Activated naive CD4-positive, alpha-beta T cell treated with anti-CD3 and anti-CD28 coated beads, Interleukin-2, amount 50 U/mL, for 24 hours (primary cell): ENCODE measurements around the gene FAM170B.

Experiments
- H3K27ac Mint-ChIP-seq: one replicate; pipeline ENCODE4 v1.8.0; 2021; ENCODE audit warnings: mild to moderate bottlenecking, mixed read lengths
- H3K27me3 Mint-ChIP-seq: one replicate; pipeline ENCODE4 v1.8.0; 2021; ENCODE audit warnings: mixed read lengths
- H3K36me3 Mint-ChIP-seq: one replicate; pipeline ENCODE4 v1.8.0; 2021; ENCODE audit warnings: mixed read lengths
- H3K4me1 Mint-ChIP-seq: one replicate; pipeline ENCODE4 v1.8.0; 2021; ENCODE audit warnings: mixed read lengths
- H3K4me3 Mint-ChIP-seq: one replicate; pipeline ENCODE4 v1.8.0; 2021; ENCODE audit warnings: mild to moderate bottlenecking, mixed read lengths
- H3K9me3 Mint-ChIP-seq: one replicate; pipeline ENCODE4 v1.8.0; 2021; ENCODE audit warnings: mixed read lengths

The FAM170B gene

DNA sequence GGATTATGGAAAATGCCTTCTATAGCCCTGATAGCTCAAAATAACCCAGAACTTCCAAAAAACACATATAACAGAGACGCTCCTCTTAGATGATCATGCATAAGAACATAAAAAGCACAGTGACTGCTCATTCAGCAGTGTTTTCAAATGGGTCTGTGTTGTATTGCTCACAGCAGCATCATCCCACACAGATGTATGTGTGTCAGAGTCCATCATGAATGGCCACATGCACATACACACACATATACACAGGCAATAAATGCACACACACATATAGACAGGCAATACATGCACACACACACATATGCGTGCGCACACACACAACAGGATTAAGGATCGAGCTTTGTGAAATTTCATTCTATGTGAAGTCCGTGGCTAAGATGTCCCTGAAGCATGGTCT, 28.2 kb upstream of the FAM170B start:
- no peaks in the 10 kb centered on the region for H3K9me3 Mint-ChIP-seq
- no peak overlapping the region for H3K27ac Mint-ChIP-seq
- H3K4me3 Mint-ChIP-seq = no peak overlapping the region
- peaks cover 4% of the 10 kb centered on the region for H3K27me3 Mint-ChIP-seq
- no peaks in the 10 kb centered on the region for H3K36me3 Mint-ChIP-seq
- peaks cover 9% of the 10 kb centered on the region for H3K4me1 Mint-ChIP-seq

DNA sequence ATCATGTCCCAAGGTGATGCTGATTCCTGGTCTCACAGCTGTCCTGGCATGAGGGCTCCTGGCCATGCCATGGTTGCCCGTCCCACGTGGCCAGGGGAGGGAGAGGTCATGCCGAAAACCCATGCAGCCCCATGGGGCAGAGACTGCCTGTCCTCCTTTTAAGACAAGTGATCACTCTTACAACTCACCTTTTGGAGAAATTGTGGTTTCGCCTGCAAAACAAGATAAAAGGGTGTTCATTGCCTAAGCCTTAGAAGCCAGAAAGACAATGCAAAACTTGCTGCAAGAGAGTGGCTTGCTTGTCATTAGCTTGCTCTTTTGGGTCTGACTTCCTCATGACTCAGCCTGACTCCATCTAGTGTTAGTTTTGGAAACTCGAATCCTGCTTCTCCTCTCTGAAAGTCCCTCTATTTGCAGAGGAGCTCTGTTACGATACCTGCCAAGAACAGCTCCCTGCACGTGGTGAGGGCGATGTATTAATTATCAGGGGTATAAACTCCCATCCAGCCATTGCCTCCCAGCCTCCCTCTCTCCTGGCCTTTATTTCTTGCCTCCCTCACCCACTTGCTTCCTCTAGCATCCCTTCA, 27.7 kb upstream of the FAM170B start:
- H3K4me3 Mint-ChIP-seq = no peak overlapping the region
- H3K4me1 Mint-ChIP-seq = peaks cover 9% of the 10 kb centered on the region
- H3K27ac Mint-ChIP-seq = no peak overlapping the region
- H3K9me3 Mint-ChIP-seq = no peaks in the 10 kb centered on the region
- H3K36me3 Mint-ChIP-seq = no peaks in the 10 kb centered on the region
- peaks cover 4% of the 10 kb centered on the region for H3K27me3 Mint-ChIP-seq

DNA sequence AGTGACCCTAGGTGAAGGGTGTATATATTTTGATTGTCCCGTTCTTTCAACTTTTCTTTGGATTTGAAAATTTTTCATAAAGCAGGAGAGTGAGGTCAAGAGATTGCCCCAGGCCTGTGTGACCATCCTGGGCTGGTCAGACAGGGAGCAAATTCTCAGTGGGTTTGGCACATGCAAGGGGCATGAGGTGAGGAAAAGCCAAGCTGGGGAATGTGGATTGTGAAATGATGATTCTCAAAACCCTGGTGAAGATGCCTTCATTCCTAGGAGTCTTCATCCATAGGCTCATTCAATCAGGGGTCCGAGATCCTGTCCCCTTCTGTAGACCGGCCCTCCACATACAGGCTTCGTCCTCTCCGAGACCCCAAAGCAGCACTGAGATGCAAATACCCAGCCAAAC, 27.0 kb upstream of the FAM170B start:
- Mint-ChIP-seq H3K9me3 (no peaks in the 10 kb centered on the region), H3K4me3 (no peak overlapping the region), H3K4me1 (peaks cover 9% of the 10 kb centered on the region), H3K27me3 (peaks cover 4% of the 10 kb centered on the region), H3K27ac (no peak overlapping the region), H3K36me3 (no peaks in the 10 kb centered on the region)

DNA sequence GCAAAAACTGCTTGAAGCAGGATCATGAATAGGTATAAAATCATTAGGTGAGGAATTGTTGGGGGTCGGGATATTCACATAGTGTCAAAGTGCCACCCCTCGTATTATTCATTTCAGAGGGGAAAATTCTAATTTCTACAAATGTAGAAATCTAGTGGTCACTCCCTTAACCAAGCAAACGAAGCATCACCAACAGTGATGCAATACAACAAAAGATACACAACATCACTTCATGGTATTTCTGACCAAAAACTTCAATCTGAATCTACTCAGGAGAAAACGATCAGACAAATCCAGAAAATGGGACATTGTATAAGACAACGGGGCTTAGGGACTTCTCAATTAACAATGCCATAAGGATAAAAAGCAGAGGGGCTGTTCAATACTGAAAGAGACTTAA, 26.3 kb upstream of the FAM170B start:
- Mint-ChIP-seq H3K27me3 (peaks cover 4% of the 10 kb centered on the region), H3K36me3 (no peaks in the 10 kb centered on the region), H3K4me1 (peaks cover 9% of the 10 kb centered on the region), H3K9me3 (no peaks in the 10 kb centered on the region), H3K4me3 (no peak overlapping the region), H3K27ac (no peak overlapping the region)

DNA sequence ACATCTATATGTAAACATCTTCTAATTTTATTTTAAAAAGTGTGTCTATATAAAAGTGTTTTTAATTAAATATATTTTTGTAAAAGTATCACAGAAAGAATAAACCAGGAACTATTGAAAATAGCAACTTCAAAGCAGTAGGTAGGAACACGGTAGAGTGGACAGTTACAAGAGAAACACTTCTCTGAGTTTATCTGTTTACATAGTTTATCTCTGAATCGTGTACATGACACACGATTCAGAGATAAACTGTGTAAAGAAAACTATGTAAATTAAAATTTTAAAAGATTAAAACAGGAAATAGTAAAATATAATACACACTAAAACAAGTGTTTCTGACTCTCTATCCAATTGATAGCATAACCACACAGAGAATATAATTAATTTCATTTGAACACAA, 25.1 kb upstream of the FAM170B start:
- Mint-ChIP-seq H3K4me1 (no peaks in the 10 kb centered on the region), H3K36me3 (no peaks in the 10 kb centered on the region), H3K27ac (no peak overlapping the region), H3K27me3 (peaks cover 4% of the 10 kb centered on the region), H3K9me3 (no peaks in the 10 kb centered on the region), H3K4me3 (no peak overlapping the region)

DNA sequence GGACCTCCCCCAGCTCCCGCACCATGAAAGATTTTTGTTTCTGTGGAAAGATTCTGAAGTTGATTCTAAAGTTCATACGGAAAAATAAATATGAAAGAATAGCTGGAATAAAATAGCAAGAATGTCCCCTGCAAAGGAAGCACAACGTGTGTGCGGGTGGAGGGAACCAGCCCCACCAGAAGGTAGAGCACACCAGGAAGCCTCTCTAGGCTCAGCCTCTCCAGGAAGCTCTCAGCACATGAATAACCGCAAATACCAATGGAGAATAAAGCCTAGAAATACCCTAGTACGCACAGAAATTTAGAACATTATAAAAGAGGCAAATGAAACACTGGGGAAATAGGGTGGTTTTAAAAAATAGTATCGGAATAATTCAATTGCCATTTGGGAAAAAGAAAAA, 24.6 kb upstream of the FAM170B start:
- no peak overlapping the region for H3K4me3 Mint-ChIP-seq
- peaks cover 5% of the 10 kb centered on the region for H3K27me3 Mint-ChIP-seq
- H3K27ac Mint-ChIP-seq = no peak overlapping the region
- no peaks in the 10 kb centered on the region for H3K36me3 Mint-ChIP-seq
- H3K9me3 Mint-ChIP-seq = no peaks in the 10 kb centered on the region
- H3K4me1 Mint-ChIP-seq = no peaks in the 10 kb centered on the region

DNA sequence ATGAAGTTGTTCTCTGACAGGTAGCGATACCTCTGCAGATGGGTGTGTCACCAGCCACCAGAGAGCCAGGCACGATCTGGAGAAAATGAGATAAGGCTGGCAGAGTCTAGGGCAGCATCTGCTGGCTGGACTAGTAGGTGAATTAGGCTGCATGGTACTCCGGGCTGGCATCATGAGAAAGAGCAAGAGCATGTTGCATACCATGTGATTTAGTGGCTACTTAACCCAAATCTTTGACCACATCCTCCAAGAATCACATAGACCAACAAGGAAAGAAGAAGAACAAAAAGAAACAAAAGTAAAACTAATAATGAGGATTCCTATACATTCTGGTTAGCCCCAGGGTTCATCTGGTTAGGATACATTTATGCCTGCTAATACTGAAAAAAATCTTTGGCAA, 23.4 kb upstream of the FAM170B start:
- Mint-ChIP-seq H3K9me3 (no peaks in the 10 kb centered on the region), H3K27me3 (peaks cover 7% of the 10 kb centered on the region), H3K36me3 (no peaks in the 10 kb centered on the region), H3K27ac (no peak overlapping the region), H3K4me1 (no peaks in the 10 kb centered on the region), H3K4me3 (no peak overlapping the region)

DNA sequence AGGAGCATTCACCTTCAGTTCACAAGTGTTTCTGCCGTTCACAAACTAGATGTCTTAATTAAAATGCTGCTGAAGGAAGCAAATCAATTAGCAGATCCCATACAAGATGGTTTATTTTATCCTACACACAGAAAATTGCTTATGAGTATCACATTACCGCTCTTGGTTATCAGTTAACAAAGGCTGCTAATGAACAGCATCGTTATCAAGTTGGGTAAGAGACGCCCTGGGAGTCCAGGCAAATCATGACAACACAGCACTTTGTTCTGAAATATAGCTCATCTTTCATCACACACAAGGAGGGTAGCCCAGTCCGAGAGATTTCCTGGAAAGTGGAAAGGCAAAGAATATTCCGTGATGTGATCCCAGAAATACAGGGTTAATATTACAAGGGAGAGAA, 20.8 kb upstream of the FAM170B start:
- Mint-ChIP-seq H3K27ac (no peak overlapping the region), H3K4me1 (no peaks in the 10 kb centered on the region), H3K27me3 (peaks cover 7% of the 10 kb centered on the region), H3K4me3 (no peak overlapping the region), H3K36me3 (no peaks in the 10 kb centered on the region), H3K9me3 (no peaks in the 10 kb centered on the region)

DNA sequence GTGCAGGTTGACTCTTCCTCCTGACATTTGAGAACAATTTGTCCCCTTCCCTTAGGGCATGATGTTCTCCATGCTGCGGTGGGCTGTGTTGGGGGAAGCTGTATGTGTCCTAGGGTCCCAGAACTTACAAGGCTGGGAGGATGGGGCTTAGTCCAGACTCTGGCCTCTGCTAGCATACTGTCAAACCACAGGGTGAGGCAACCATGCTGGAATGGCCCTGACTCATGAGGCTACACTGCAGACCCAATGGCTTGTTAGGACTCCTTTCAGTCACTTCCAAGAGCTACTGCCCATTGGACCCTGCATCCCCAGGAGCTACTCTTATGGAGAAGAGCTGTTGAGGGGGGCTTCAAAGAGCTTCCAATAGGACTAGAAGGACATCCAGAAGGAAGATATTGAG, 20.1 kb upstream of the FAM170B start:
- H3K4me3 Mint-ChIP-seq = no peak overlapping the region
- no peak overlapping the region for H3K27ac Mint-ChIP-seq
- no peaks in the 10 kb centered on the region for H3K4me1 Mint-ChIP-seq
- peaks cover 6% of the 10 kb centered on the region for H3K27me3 Mint-ChIP-seq
- H3K36me3 Mint-ChIP-seq = no peaks in the 10 kb centered on the region
- no peaks in the 10 kb centered on the region for H3K9me3 Mint-ChIP-seq

DNA sequence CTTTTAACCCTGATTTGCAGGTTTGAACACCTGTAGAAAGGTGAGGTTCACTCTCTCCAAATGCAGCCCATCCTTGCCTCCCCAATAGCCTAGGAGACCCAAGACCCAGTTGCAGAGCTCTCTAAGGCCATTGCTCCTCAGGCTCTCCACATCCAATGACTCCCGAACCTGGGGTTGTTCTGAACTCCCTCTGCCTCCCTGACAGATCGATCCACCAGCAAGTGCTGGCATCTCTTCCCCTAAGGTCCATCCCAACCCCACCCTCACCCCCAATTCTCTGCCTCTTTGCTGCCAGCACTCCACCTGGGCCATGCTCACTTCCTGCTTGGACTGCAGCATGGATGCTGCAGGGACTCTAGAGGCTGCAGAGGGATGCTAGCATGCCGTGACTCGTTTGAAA, 19.3 kb upstream of the FAM170B start:
- Mint-ChIP-seq H3K27me3 (peaks cover 6% of the 10 kb centered on the region), H3K4me1 (no peaks in the 10 kb centered on the region), H3K36me3 (no peaks in the 10 kb centered on the region), H3K4me3 (no peak overlapping the region), H3K9me3 (no peaks in the 10 kb centered on the region), H3K27ac (no peak overlapping the region)

DNA sequence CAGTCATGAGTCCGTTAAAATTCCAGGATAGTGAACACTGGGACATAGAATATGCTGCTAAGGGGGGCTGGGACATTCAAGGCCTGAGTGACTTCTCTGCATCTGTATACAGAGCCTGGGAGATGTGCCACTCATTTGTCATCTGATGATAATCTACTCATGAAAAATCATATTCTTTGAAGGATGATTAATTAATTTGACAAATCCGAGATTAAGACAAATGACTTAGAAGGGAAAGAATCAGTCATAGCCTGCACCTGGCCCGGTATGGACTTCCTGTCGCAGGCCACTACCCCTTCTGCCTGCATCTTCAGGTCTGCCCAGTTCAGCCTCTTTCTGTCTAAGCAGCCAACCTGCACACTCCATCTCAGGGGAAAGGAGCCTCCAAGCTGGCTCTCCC, 18.8 kb upstream of the FAM170B start:
- no peaks in the 10 kb centered on the region for H3K36me3 Mint-ChIP-seq
- H3K27ac Mint-ChIP-seq = no peak overlapping the region
- H3K4me1 Mint-ChIP-seq = no peaks in the 10 kb centered on the region
- peaks cover 4% of the 10 kb centered on the region for H3K27me3 Mint-ChIP-seq
- no peaks in the 10 kb centered on the region for H3K9me3 Mint-ChIP-seq
- H3K4me3 Mint-ChIP-seq = no peak overlapping the region

DNA sequence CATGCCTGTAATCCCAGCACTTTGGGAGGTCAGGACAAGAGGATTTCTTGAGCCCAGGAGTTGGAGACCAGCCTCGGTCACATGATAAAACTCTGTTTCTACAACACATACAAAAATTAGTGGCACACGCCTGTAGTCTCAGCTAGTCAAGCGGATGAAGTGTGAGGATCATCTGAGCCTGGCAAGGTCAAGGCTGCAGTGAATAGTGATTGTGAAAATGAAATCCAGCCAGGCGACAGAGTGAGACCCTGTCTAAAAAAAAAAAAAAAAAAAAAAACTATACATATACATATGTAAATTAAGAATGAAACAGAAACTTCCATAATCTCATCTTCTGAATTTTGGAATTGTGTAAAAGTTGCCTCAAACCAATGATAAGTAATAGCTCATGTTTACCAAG, 18.2 kb upstream of the FAM170B start:
- H3K9me3 Mint-ChIP-seq = no peaks in the 10 kb centered on the region
- H3K27me3 Mint-ChIP-seq = peaks cover 3% of the 10 kb centered on the region
- H3K27ac Mint-ChIP-seq = no peak overlapping the region
- no peak overlapping the region for H3K4me3 Mint-ChIP-seq
- no peaks in the 10 kb centered on the region for H3K36me3 Mint-ChIP-seq
- H3K4me1 Mint-ChIP-seq = no peaks in the 10 kb centered on the region

DNA sequence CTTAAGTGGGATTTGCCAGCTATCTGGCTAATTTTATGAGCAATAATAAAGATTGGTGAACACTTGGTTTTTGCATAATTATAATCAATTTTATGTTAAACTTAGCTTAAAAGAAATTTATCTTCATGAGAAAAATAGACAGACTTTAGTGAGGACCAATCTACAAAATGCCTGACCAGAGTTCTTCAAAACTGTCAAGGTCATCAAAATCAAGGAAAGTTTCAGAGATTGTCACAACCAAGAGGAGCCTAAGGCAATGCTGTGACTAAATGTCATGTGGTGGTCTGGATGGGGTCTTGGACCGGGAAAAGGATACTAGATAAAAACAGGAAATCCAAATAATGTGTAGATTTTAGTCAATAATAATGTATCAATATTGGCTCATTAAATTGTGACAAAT, 17.7 kb upstream of the FAM170B start:
- Mint-ChIP-seq H3K4me3 (no peak overlapping the region), H3K36me3 (no peaks in the 10 kb centered on the region), H3K27me3 (peaks cover 3% of the 10 kb centered on the region), H3K9me3 (no peaks in the 10 kb centered on the region), H3K27ac (no peak overlapping the region), H3K4me1 (no peaks in the 10 kb centered on the region)

DNA sequence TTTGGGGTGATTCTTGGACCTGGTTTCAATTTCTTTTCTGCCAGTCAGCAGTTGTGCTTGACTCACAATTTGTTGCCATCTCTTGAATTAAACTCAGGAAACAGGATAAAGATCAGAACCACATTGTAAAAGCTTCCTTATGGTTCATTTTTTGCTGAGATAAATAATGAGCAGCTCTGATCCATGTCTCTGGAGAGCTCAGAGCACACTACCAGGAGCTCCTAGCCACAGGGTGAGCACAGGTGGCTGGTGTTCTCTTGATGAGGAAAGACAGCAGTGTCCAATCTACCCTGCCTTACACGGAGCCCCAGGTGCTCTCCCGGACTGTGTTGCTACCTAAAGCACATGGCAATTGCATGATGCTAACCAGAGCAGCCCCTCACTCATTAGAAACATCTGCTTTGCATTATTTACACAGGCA, 17.2 kb upstream of the FAM170B start:
- peaks cover 3% of the 10 kb centered on the region for H3K27me3 Mint-ChIP-seq
- H3K36me3 Mint-ChIP-seq = no peaks in the 10 kb centered on the region
- no peaks in the 10 kb centered on the region for H3K9me3 Mint-ChIP-seq
- H3K4me3 Mint-ChIP-seq = no peak overlapping the region
- no peak overlapping the region for H3K27ac Mint-ChIP-seq
- no peaks in the 10 kb centered on the region for H3K4me1 Mint-ChIP-seq

DNA sequence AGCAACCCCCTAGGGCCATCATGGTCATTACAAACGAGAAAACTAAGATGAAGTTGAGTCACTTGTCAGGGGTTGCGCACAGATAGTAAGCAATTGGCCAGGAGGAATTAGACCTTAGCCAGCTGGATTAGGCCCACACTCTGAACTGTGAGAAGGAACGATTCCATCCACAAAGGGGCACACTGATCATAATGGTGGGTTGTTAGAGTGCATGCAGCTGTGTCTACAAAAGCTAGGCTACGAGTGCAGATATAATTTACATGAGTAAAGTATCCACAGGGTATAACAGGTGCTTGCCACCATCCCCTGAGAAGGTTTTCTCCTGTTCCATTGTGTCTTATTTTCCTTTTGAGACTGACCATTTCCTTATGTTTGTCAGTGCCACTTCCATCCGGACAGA, 16.6 kb upstream of the FAM170B start:
- H3K27me3 Mint-ChIP-seq = peaks cover 3% of the 10 kb centered on the region

DNA sequence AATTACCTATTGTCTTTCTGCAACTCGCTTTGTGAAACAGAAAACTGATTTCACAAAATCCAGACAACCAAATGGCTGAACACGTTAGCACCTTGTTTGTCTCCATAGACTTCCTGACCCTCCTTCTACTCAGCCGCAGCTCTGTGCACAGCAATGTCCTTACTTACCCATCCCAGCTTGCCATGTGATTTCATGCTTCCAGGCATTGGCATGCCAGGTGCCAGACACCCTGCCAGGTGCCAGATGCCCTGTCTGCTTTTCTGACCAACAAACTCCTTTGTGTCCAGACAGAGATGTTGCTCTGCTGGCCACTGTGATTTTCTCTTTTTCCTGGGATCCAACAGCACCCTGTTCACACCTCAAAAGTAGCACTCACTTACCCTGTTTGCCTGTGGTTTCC, 16.1 kb upstream of the FAM170B start:
- Mint-ChIP-seq H3K36me3 (no peaks in the 10 kb centered on the region), H3K27ac (no peak overlapping the region), H3K4me1 (no peaks in the 10 kb centered on the region), H3K9me3 (no peaks in the 10 kb centered on the region), H3K27me3 (peaks cover 3% of the 10 kb centered on the region), H3K4me3 (no peak overlapping the region)

More for the DNA sequence above, 16.6 kb upstream of the FAM170B start:
- Mint-ChIP-seq H3K27ac (no peak overlapping the region), H3K9me3 (no peaks in the 10 kb centered on the region), H3K4me1 (no peaks in the 10 kb centered on the region), H3K4me3 (no peak overlapping the region), H3K36me3 (no peaks in the 10 kb centered on the region)

DNA sequence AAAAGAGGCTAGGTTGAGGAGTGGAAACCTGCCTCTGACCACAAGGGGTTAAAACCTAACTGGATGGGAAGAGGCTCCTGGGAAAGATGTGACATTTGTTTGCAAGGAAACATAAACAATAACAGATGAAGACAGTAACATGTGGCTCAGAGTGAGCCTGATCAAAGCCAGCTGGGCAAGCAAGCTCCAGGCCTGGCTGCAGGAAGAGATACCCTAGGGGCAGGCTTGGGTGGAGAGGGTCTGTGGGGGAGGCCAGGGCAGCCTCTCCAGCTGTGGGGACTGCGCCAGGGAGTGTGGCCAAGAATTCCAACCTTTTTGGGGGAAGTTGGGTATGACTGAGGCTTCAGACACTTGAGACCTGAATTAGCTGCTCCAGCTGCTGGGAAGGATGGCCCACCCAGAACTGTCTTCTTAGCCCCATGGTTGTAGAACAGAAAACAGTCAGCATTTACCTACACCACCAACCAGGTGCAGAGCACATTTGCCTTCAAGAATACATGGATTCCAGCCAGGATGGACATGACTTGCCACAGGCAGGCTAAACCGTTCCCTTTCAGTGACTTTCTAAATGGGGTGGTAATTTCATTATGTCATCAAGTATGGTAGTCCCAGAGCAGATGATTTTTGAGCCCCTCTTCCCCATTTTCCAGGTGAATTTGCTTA, 10.4 kb upstream of the FAM170B start:
- H3K27ac Mint-ChIP-seq = no peak overlapping the region
- H3K27me3 Mint-ChIP-seq = no peaks in the 10 kb centered on the region
- H3K9me3 Mint-ChIP-seq = no peaks in the 10 kb centered on the region
- H3K4me3 Mint-ChIP-seq = no peak overlapping the region
- no peaks in the 10 kb centered on the region for H3K36me3 Mint-ChIP-seq
- no peaks in the 10 kb centered on the region for H3K4me1 Mint-ChIP-seq
